Cardiac fibroblast (primary cell): Measurements from ENCODE around the gene GAS2L1.

Experiments
- DNase-seq, 2 donors: peaks; one replicate each; pipeline versions ENCODE4 v3.0.0 to v3.0.0-alpha.2; 2010; ENCODE audit warnings: low read depth in 2 of 2
- H3K4me3 ChIP-seq, 2 donors: replicated peaks in 1 of 2; 1 replicate in 1 of 2; 2 replicates in 1 of 2; pipeline ENCODE4 v1.5.1; 2011; ENCODE audit warnings: low read depth in 2 of 2, low read length in 2 of 2, mild to moderate bottlenecking in 2 of 2, moderate library complexity in 1 of 2
- TF ChIP-seq, protein P1 (sequence below): IDR thresholded peaks from one replicate; pipeline ENCODE4 v1.5.1; 2011; ENCODE audit warnings: low read depth, mild to moderate bottlenecking, low read length, inconsistent platforms

The GAS2L1 gene

DNA sequence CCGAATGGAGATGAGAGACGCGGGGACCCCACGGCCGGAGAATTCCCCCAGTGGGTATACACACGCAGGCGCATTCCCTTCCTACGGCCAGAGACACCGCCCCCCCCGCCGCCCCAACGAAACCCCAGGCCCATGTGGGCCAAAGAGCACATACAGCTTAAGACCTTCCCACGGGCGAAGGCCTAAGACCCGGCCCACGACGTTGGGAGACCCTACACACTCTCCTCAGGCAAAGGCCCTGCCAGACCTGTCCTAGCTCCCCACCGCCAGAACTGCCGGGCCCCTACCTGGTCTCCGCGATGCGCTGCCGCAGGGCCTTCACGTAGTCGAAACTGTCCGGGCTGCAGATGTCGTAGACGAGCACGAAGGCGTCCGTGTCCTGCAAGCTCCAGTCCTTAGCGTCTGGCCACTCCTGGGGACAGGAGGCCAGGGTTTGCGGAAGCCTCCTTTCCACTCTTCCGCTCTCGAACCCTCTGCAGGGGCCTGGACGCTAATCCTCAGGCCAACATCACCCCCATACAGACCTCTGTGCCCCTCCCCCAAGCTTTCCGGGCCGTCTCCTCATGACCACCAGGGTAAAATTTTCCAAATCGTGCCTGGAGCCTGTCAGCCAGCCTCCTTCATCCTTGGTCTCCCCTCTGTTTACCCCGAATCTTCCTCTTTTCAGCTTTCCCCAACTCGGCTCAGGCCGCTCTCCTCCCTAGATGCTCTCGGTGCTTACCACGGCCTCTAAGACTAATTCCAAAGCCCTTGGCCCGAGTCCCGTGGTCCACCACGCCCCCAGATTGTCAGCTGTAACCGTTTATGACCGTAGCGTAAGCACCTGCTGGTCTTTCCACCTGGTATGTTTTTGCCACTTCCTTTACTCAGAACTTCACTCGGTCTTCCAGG is 7.4 kb downstream of the GAS2L1 start:
- TF ChIP-seq, protein P1, sequence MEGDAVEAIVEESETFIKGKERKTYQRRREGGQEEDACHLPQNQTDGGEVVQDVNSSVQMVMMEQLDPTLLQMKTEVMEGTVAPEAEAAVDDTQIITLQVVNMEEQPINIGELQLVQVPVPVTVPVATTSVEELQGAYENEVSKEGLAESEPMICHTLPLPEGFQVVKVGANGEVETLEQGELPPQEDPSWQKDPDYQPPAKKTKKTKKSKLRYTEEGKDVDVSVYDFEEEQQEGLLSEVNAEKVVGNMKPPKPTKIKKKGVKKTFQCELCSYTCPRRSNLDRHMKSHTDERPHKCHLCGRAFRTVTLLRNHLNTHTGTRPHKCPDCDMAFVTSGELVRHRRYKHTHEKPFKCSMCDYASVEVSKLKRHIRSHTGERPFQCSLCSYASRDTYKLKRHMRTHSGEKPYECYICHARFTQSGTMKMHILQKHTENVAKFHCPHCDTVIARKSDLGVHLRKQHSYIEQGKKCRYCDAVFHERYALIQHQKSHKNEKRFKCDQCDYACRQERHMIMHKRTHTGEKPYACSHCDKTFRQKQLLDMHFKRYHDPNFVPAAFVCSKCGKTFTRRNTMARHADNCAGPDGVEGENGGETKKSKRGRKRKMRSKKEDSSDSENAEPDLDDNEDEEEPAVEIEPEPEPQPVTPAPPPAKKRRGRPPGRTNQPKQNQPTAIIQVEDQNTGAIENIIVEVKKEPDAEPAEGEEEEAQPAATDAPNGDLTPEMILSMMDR = no peak

DNA sequence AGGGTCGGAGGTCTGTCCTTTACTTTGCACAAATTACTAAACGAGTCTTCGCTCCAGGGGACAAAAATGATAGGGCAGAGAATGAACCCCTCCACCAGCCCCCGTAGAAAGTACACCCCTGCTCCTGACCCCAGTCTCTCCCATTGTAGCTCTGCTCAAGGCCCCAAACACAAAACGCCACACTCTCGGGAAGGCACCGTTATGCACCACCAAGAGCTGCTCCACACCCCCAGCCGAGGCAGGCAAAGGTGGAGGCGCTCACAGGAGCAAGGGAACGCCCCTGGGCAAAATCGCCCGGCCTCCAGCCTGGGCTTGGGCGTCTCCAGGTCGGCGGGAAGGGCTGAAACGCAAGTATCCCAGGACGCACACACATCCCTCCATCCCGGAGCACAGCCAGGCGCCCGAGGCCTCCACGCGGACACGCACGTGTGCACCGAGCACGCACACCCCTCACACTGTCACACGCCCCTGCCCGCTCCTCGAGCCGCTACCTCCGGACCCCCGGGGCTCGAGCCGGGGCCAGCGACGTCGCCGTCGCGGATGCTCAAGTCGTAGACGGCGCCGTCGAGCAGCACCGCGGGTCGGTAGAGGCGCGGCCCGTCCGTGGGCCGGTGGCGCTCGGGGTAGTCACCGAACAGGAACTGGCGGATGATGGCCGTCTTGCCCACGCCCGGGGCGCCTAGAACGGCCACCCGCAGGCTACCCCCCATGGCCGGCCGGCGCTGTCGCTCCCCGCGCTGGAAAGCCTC is 8.3 kb downstream of the GAS2L1 start:
- TF ChIP-seq, protein P1 = no peak
- DNase-seq = no peak
- H3K4me3 ChIP-seq = no peak overlapping the region

More for the DNA sequence above, 7.4 kb downstream of the GAS2L1 start:
- no peak for DNase-seq
- H3K4me3 ChIP-seq = no peak overlapping the region

GRCh38 chr22:29315286-29316140 is 9.1 kb downstream of the GAS2L1 start, which contains the start of gene RASL10A:
Gene RASL10A, minus strand, starts transcription at chr22:29315697. Its CDS starts 451 bp downstream, at chr22:29315246.
- DNase-seq = no peak
- TF ChIP-seq, protein P1 = no peak
- no peak within 1 kb of the TSS for H3K4me3 ChIP-seq

GRCh38 chr22:29316141-29316828 is 9.8 kb downstream of the GAS2L1 start:
- no peak for DNase-seq
- TF ChIP-seq, protein P1 = no peak
- no peak overlapping the region for H3K4me3 ChIP-seq

DNA sequence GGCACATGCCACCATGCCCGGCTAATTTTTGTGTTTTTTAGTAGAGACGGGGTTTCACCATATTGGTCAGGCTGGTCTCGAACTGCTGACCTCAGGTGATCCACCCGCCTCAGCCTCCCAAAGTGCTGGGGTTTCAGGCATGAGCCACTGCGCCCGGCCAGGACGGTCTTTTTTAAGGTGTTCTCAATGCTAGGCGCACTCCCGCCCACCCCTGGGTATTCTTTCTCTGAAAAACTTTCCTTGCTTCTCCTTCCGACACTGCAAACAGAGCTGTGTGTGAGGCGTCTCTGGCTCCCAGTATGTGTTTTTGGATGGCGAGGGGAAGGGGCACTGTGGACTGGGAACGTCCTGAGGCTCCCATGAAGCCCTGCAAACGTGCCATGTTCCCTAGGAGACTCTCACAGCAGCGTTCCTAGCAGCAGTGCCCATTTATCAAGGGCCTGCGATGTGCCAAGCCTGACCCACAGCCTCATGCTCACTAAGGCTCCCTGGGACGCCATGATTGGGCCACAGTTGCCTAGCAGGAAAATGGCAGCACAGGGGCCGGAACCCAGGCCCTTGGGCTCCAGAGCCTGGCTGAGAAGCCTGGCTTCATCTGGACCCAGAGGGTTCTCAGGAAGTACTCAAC is 11.5 kb downstream of the GAS2L1 start:
- DNase-seq = no peak
- H3K4me3 ChIP-seq = no peak overlapping the region
- TF ChIP-seq, protein P1 = no peak

DNA sequence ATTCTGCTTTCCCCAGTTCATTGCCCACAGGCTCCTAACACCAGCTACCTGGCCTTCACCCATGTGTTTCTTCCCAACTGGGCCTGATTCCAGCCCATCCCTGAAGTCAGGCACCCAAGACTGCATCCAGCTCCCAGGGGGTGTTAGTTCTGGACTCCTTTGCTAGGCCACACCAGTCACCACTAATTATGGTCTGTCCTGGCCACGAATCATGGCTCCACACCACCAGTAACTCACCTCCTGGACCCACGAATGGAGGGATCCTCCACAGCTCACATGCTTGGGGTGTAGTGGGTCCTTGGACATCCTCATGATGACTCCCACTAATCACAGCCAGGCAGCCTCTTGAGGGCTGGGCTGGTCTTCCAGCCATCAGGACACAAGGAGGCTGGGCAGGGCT is 12.6 kb downstream of the GAS2L1 start:
- TF ChIP-seq, protein P1 = no peak
- no peak for DNase-seq
- no peak overlapping the region for H3K4me3 ChIP-seq
